Lung (tissue), 12 donors: Measurements from ENCODE around the gene DBH. TPM values are rescaled to one million over a fixed set of nuclear protein-coding genes. Genes with fewer than 3 reads are reported as not detected.
A peak's percentile ranks its signal among the peaks of the same experiment; 100 is the strongest.

Source experiments
- ATAC-seq: fragments of 200-7000 bp; cut with Tn5 transposase; one replicate; pipeline ENCODE4 v1.9.1; 2020; ENCODE audit warnings: moderate number of reproducible peaks; ENCODE audit not compliant: insufficient read depth, low FRiP score
- DNase-seq, 3 donors: peaks; one replicate each; pipeline ENCODE4 v3.0.0-alpha.2; 2013 to 2017
- H3K27ac ChIP-seq, 2 donors: one replicate each; pipeline ENCODE4 v1.5.1; 2013; ENCODE audit warnings: mild to moderate bottlenecking in 2 of 2, moderate library complexity in 2 of 2, control low read depth in 1 of 2, inconsistent platforms in 1 of 2, low read depth in 1 of 2, low read length in 1 of 2
- H3K27me3 ChIP-seq, 3 donors: one replicate each; pipeline ENCODE4 v1.5.1; 2013; ENCODE audit warnings: low read length in 2 of 3; ENCODE audit not compliant: control insufficient read depth in 3 of 3, insufficient read depth in 3 of 3
- H3K36me3 ChIP-seq, 4 donors: one replicate each; pipeline ENCODE4 v1.5.1; 2013; ENCODE audit warnings: low read length in 4 of 4, mild to moderate bottlenecking in 1 of 4, moderate library complexity in 1 of 4; ENCODE audit not compliant: control insufficient read depth in 4 of 4, insufficient read depth in 4 of 4
- H3K4me1 ChIP-seq, 5 donors: one replicate each; pipeline ENCODE4 v1.5.1; 2013; ENCODE audit warnings: low read length in 5 of 5, mild to moderate bottlenecking in 2 of 5, moderate library complexity in 1 of 5; ENCODE audit not compliant: control insufficient read depth in 5 of 5, insufficient read depth in 5 of 5
- H3K4me3 ChIP-seq: one replicate; pipeline ENCODE4 v1.5.1; 2013; ENCODE audit warnings: mild to moderate bottlenecking, control low read depth, moderate library complexity
- H3K9ac ChIP-seq, 2 donors: one replicate each; pipeline ENCODE4 v1.5.1; 2013; ENCODE audit warnings: low read length in 2 of 2, control low read depth in 1 of 2; ENCODE audit not compliant: insufficient read depth in 1 of 2
- H3K9me3 ChIP-seq, 4 donors: one replicate each; pipeline ENCODE4 v1.5.1; 2013; ENCODE audit warnings: low read length in 3 of 4, mild to moderate bottlenecking in 1 of 4, moderate library complexity in 1 of 4; ENCODE audit not compliant: control insufficient read depth in 4 of 4, insufficient read depth in 3 of 4
- WGBS, 2 donors: extraction: QIAGEN DNeasy Blood & Tissue Kit; methylation state at CpG; one replicate each; pipeline ENCODE4 v1.1.7; 2013; 5-methylcytosine and 5-hydroxymethylcytosine counted together
- polyA plus RNA-seq, 2 donors: library from polyadenylated mRNA; stranded (reverse); fragments of 200-250 nt; gene quantifications; one replicate each; pipeline ENCODE4 v1.2.1, GENCODE V29; 2013
- total RNA-seq, 2 donors: library from RNA; depleted of rRNA in 1 of 2; stranded (reverse); fragments of >200 nt in 1 of 2; gene quantifications; one replicate each; pipeline ENCODE4 v1.2.1, GENCODE V29; 2014 to 2021
- TF ChIP-seq, protein P1 (sequence below): IDR thresholded peaks from 2 replicates; pipeline ENCODE4 v1.5.1; 2012; ENCODE audit warnings: mild to moderate bottlenecking; ENCODE audit errors: control extremely low read depth, extremely low read depth
- donor health status: control.
- donor health status: control.
- donor health status: Bipolar disorder and iron deficiency.
- donor health status: healthy.
- donor health status: DM: yes; HTN: yes; CAD: no.

The DBH gene
- total and polyA plus RNA-seq, 4 donors, result 0.06 to 0.48 (median 0.08) TPM

DNA sequence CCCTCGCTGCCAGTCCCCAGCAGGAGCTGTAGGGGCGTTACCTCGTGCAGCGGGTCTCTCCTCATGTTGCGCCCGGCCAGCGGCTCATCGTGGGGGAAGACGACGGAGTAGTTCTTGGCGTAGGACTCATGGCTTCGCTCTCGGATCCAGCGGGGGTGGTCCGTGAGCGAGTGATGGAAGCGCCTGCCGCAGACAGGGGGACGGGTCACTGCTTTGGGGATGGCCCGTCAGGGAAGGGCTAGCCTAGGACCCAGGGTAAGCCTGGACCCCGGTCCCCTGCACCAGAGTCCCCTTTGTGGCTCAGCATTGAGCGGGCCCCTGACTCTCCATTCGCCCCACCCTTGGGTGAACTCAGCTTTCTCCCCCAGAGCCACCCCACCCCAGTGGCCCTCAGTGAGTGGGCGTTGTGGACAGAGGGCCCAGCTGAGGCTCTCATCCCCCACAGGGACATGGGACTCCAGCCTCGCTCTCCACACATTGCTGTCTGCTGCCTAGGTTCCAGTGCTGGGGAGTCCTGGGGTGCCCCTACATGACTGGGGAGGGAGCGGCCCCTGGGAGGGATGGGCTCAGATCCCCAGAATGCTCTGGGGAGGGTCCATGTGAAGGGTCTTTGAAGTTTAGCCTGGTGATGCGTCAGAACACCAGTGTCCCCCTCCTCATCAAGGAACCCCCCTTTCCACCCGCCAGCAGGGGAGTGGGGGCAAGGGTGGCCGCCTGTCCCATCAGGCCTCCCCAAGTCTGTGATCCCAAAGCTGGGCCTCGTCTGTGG is 72.3 kb downstream of the DBH start:
- Histone ChIP-seq H3K4me1 (peaks cover 0 to 31% (median 16%) of the 10 kb centered on the region in 5 donors), H3K9ac (no peak overlapping the region), H3K27me3 (no peaks in the 10 kb centered on the region), H3K4me3 (no peak overlapping the region), H3K36me3 (peaks cover 0 to 4% (median 0%) of the 10 kb centered on the region in 4 donors), H3K27ac (no peak overlapping the region), H3K9me3 (no peaks in the 10 kb centered on the region)
- TF ChIP-seq, protein P1, sequence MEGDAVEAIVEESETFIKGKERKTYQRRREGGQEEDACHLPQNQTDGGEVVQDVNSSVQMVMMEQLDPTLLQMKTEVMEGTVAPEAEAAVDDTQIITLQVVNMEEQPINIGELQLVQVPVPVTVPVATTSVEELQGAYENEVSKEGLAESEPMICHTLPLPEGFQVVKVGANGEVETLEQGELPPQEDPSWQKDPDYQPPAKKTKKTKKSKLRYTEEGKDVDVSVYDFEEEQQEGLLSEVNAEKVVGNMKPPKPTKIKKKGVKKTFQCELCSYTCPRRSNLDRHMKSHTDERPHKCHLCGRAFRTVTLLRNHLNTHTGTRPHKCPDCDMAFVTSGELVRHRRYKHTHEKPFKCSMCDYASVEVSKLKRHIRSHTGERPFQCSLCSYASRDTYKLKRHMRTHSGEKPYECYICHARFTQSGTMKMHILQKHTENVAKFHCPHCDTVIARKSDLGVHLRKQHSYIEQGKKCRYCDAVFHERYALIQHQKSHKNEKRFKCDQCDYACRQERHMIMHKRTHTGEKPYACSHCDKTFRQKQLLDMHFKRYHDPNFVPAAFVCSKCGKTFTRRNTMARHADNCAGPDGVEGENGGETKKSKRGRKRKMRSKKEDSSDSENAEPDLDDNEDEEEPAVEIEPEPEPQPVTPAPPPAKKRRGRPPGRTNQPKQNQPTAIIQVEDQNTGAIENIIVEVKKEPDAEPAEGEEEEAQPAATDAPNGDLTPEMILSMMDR, result no peak
- ATAC-seq (no peak), DNase-seq (peak in 1 of 3 donors; percentile 10)
- WGBS, 2 donors, result 91 to 92% methylated on average over 30 of the region's 30 CpGs

Other genes with a start within 250 kb of the DBH start
- gene REXO4, start 218.4 kb upstream of the DBH start, total RNA-seq, result 10 to 100 TPM; 20.3 to 20.4 TPM
- gene REXO4, start 218.4 kb upstream of the DBH start, polyA plus RNA-seq, result 10 to 100 TPM; 14.6 to 19.6 TPM
- gene ADAMTS13, start 214.0 kb upstream of the DBH start, total RNA-seq, result 1 to 10 TPM; 2.8 to 4.1 TPM
- 1 to 10 TPM; 1.0 to 3.1 TPM for gene ADAMTS13, start 214.0 kb upstream of the DBH start, polyA plus RNA-seq
- gene CACFD1, start 176.4 kb upstream of the DBH start, total RNA-seq, result 10 to 100 TPM; 23.7 to 40.5 TPM
- 10 to 100 TPM; 18.7 to 46.1 TPM for gene CACFD1, start 176.4 kb upstream of the DBH start, polyA plus RNA-seq
- gene SLC2A6, start 157.3 kb upstream of the DBH start, total RNA-seq, result 10 to 100 TPM in 1 of 2 donors, 1 to 10 TPM in 1; 9.3 to 27.8 TPM
- 10 to 100 TPM in 1 of 2 donors, 1 to 10 TPM in 1; 8.4 to 49.6 TPM for gene SLC2A6, start 157.3 kb upstream of the DBH start, polyA plus RNA-seq
- not detected for gene MYMK, start 111.4 kb upstream of the DBH start, total RNA-seq
- not detected for gene MYMK, start 111.4 kb upstream of the DBH start, polyA plus RNA-seq
- 10 to 100 TPM; 11.1 to 20.6 TPM for gene ADAMTSL2, start 101.7 kb upstream of the DBH start, total RNA-seq
- 1 to 10 TPM; 6.4 to 9.1 TPM for gene ADAMTSL2, start 101.7 kb upstream of the DBH start, polyA plus RNA-seq
- gene FAM163B, start 27.0 kb upstream of the DBH start, total RNA-seq, result under 1 TPM in 1 of 2 donors, not detected in 1; 0.51 TPM
- under 1 TPM; 0.10 to 0.16 TPM for gene FAM163B, start 27.0 kb upstream of the DBH start, polyA plus RNA-seq
- 1 to 10 TPM; 7.3 to 8.4 TPM for gene SARDH, start 102.0 kb downstream of the DBH start, total RNA-seq
- gene SARDH, start 102.0 kb downstream of the DBH start, polyA plus RNA-seq, result 1 to 10 TPM; 1.8 to 2.2 TPM